Fibroblast of lung (primary cell): ENCODE measurements around the gene CAPN15.

ENCODE experiments used
- CTCF ChIP-seq, 2 donors: IDR thresholded peaks in 1 of 2; conservative IDR thresholded peaks in 1 of 2; 1 replicate in 1 of 2; 2 replicates in 1 of 2; pipeline ENCODE4 v1.5.1; 2011 to 2012; ENCODE audit warnings: low read length in 2 of 2, control low read depth in 1 of 2, inconsistent platforms in 1 of 2, low read depth in 1 of 2, mild to moderate bottlenecking in 1 of 2
- EZH2 ChIP-seq: IDR thresholded peaks from 2 replicates; pipeline ENCODE4 v1.5.1; 2012; ENCODE audit warnings: low read length, control low read depth, mild to moderate bottlenecking; ENCODE audit errors: missing control alignments

- TF ChIP-seq EZH2 (no peak), CTCF (conservative IDR thresholded peaks at IDR 0.05 in 1 of 2, IDR thresholded peaks at IDR 0.05 in 1 of 2; ENCODE audit: low read depth in 1 of 2, low read length in 2 of 2) (no peak)
Measured at GRCh38 chr16:537415-538335, 10.2 kb downstream of the CAPN15 start.
